K562 (cell line): ENCODE measurements around the gene SORCS2.

Experiments used
- ARNT ChIP-seq, 2 experiments: fragments of 450-650 bp; IDR thresholded peaks; 2 replicates each; pipeline ENCODE4 v1.6.1; 2016; ENCODE audit warnings: mild to moderate bottlenecking in 1 of 2
- EZH2 ChIP-seq: IDR thresholded peaks from 2 replicates; pipeline ENCODE4 v1.6.1; 2012; ENCODE audit warnings: low read depth, mild to moderate bottlenecking, inconsistent platforms, low read length, borderline replicate concordance
- FOXK1 ChIP-seq: sonication (generic); formaldehyde crosslinking; IDR thresholded peaks from 2 replicates; pipeline ENCODE4 v1.8.0; 2022; ENCODE audit warnings: missing genetic modification reagents, mild to moderate bottlenecking, borderline replicate concordance
- IRF1 ChIP-seq: sonication (generic); formaldehyde crosslinking; IDR thresholded peaks from 2 replicates; pipeline ENCODE4 v1.8.0; 2022; ENCODE audit warnings: missing genetic modification reagents, mild to moderate bottlenecking, borderline replicate concordance
- POLR2A ChIP-seq: fragments of 450-650 bp; conservative IDR thresholded peaks from 2 replicates; pipeline ENCODE4 v1.6.1; 2016
- SRSF9 ChIP-seq: fragments of 200-400 bp; formaldehyde crosslinking; IDR thresholded peaks from 2 replicates; pipeline ENCODE4 v1.6.1; 2017; ENCODE audit warnings: low read depth, low read length, borderline replicate concordance
- TF ChIP-seq, protein P1 (sequence below): fragments of 450-650 bp; IDR thresholded peaks from 2 replicates; pipeline ENCODE4 v1.6.1; 2016; ENCODE audit warnings: antibody characterized with exemption

- TF ChIP-seq SRSF9 (no peak), IRF1 (no peak), FOXK1 (no peak), ARNT (IDR thresholded peaks at IDR 0.05) (no peak), EZH2 (no peak), POLR2A (no peak)
- TF ChIP-seq, protein P1, sequence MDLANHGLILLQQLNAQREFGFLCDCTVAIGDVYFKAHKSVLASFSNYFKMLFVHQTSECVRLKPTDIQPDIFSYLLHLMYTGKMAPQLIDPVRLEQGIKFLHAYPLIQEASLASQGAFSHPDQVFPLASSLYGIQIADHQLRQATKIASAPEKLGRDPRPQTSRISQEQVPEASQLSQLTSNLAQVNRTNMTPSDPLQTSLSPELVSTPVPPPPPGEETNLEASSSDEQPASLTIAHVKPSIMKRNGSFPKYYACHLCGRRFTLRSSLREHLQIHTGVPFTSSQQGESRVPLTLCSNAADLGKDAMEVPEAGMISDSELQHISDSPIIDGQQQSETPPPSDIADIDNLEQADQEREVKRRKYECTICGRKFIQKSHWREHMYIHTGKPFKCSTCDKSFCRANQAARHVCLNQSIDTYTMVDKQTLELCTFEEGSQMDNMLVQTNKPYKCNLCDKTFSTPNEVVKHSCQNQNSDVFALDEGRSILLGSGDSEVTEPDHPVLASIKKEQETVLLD: no peak
These were observed 63.1 kb downstream of the SORCS2 start for GRCh38 chr4:7255488-7255881.
